CD14-positive monocyte (primary cell): Measurements from ENCODE around the gene FGF5. TPM values are rescaled to one million over a fixed set of nuclear protein-coding genes. Genes with fewer than 3 reads are reported as not detected.
A peak's percentile ranks its signal among the peaks of the same experiment; 100 is the strongest.

Source experiments
- DNase-seq, 3 donors: peaks; one replicate each; pipeline ENCODE4 v3.0.0-alpha.2; 2011 to 2022
- H2AFZ ChIP-seq: 2 replicates; pipeline ENCODE4 v1.6.0; 2012; ENCODE audit warnings: mild to moderate bottlenecking, low read depth, low read length, inconsistent platforms; ENCODE audit not compliant: insufficient read depth, poor library complexity, severe bottlenecking
- H3K27ac ChIP-seq, 2 donors: 1 replicate in 1 of 2; 2 replicates in 1 of 2; pipeline ENCODE4 v1.5.1; 2012 to 2013; ENCODE audit warnings: low read length in 2 of 2, control low read depth in 1 of 2, inconsistent platforms in 1 of 2, low read depth in 1 of 2, mild to moderate bottlenecking in 1 of 2
- H3K27me3 ChIP-seq, 2 donors: one replicate each; pipeline versions ENCODE4 v1.6.0 to v1.6.1; 2011 to 2013; ENCODE audit warnings: low read length in 2 of 2; ENCODE audit not compliant: control insufficient read depth in 2 of 2, insufficient read depth in 2 of 2
- H3K36me3 ChIP-seq, 2 donors: replicated peaks in 1 of 2; 1 replicate in 1 of 2; 2 replicates in 1 of 2; pipeline versions ENCODE4 v1.5.1 to v1.6.1; 2012 to 2013; ENCODE audit warnings: low read length in 2 of 2, control low read depth in 1 of 2, inconsistent platforms in 1 of 2, mild to moderate bottlenecking in 1 of 2; ENCODE audit not compliant: insufficient read depth in 2 of 2, control insufficient read depth in 1 of 2
- H3K4me1 ChIP-seq, 2 donors: 1 replicate in 1 of 2; 2 replicates in 1 of 2; pipeline versions ENCODE4 v1.5.1 to v1.6.1; 2012 to 2013; ENCODE audit warnings: low read length in 2 of 2, control low read depth in 1 of 2, inconsistent platforms in 1 of 2, mild to moderate bottlenecking in 1 of 2, moderate library complexity in 1 of 2; ENCODE audit not compliant: insufficient read depth in 2 of 2, control insufficient read depth in 1 of 2
- H3K4me2 ChIP-seq: replicated peaks from 2 replicates; pipeline ENCODE3; 2012; ENCODE audit warnings: low read length, moderate library complexity, mild to moderate bottlenecking; ENCODE audit not compliant: poor library complexity, severe bottlenecking; ENCODE audit errors: extremely low read depth
- H3K4me3 ChIP-seq, 3 experiments: fragments of 200-600 bp in 1 of 3; sonication (generic) in 1 of 3; replicated peaks in 1 of 3; 1 replicate in 2 of 3; 2 replicates in 1 of 3; pipeline ENCODE4 v1.5.1; 2011 to 2013; ENCODE audit warnings: low read length in 3 of 3, mild to moderate bottlenecking in 3 of 3, control low read depth in 2 of 3, low read depth in 2 of 3, inconsistent platforms in 1 of 3, moderate library complexity in 1 of 3
- H3K79me2 ChIP-seq: 2 replicates; pipeline ENCODE4 v1.6.0; 2012; ENCODE audit warnings: mild to moderate bottlenecking, control low read depth, inconsistent platforms, low read length, moderate library complexity; ENCODE audit not compliant: insufficient read depth
- H3K9ac ChIP-seq: 2 replicates; pipeline ENCODE4 v1.6.0; 2017; ENCODE audit warnings: low read length, mild to moderate bottlenecking; ENCODE audit not compliant: insufficient read depth, poor library complexity, severe bottlenecking
- H3K9me3 ChIP-seq, 2 donors: replicated peaks in 1 of 2; 1 replicate in 1 of 2; 2 replicates in 1 of 2; pipeline versions ENCODE4 v1.5.1 to v1.6.1; 2012 to 2013; ENCODE audit warnings: low read length in 2 of 2, control low read depth in 1 of 2; ENCODE audit not compliant: control insufficient read depth in 1 of 2, insufficient read depth in 1 of 2
- H4K20me1 ChIP-seq: 2 replicates; pipeline ENCODE4 v1.6.0; 2012; ENCODE audit warnings: mild to moderate bottlenecking, low read length, control low read depth, moderate library complexity; ENCODE audit not compliant: insufficient read depth
- H3K27ac Mint-ChIP-seq, 7 donors: one replicate each; pipeline ENCODE4 v1.8.0; 2020; ENCODE audit warnings: mild to moderate bottlenecking in 7 of 7, mixed read lengths in 7 of 7, moderate library complexity in 6 of 7, inconsistent platforms in 2 of 7
- H3K27me3 Mint-ChIP-seq, 3 donors: one replicate each; pipeline ENCODE4 v1.8.0; 2021 to 2022; ENCODE audit warnings: low read depth in 3 of 3, mild to moderate bottlenecking in 3 of 3, mixed read lengths in 3 of 3, moderate library complexity in 3 of 3, inconsistent platforms in 1 of 3
- H3K36me3 Mint-ChIP-seq, 2 donors: one replicate each; pipeline ENCODE4 v1.8.0; 2020; ENCODE audit warnings: mixed read lengths in 2 of 2, inconsistent platforms in 1 of 2, mild to moderate bottlenecking in 1 of 2
- H3K4me1 Mint-ChIP-seq: one replicate; pipeline ENCODE4 v1.8.0; 2020; ENCODE audit warnings: mild to moderate bottlenecking, mixed read lengths
- H3K4me3 Mint-ChIP-seq, 2 donors: one replicate each; pipeline ENCODE4 v1.8.0; 2020; ENCODE audit warnings: mild to moderate bottlenecking in 2 of 2, mixed read lengths in 2 of 2, moderate library complexity in 1 of 2
- H3K9me3 Mint-ChIP-seq, 7 donors: one replicate each; pipeline ENCODE4 v1.8.0; 2020 to 2022; ENCODE audit warnings: mixed read lengths in 7 of 7, mild to moderate bottlenecking in 6 of 7, moderate library complexity in 6 of 7, inconsistent platforms in 2 of 7
- WGBS: methylation state at CpG from one replicate; pipeline ENCODE4 v1.1.5; 2013; ENCODE audit warnings: missing lambda C conversion rate; ENCODE audit not compliant: insufficient coverage; 5-methylcytosine and 5-hydroxymethylcytosine counted together
- intact Hi-C, 2 donors: fragments of 100-400 bp; cut with micrococcal nuclease; formaldehyde crosslinking; loops; one replicate each; pipeline versions ENCODE4 v1.15.0 to v1.15.1; 2023
- polyA plus RNA-seq, 3 donors: library from polyadenylated mRNA; depleted of rRNA in 1 of 3; unstranded in 2 of 3; stranded (reverse) in 1 of 3; fragments of 300-500 nt in 2 of 3; fragments of >200 nt in 1 of 3; fragmentation: Illumina TruSeq in 2 of 3; gene quantifications; 1 replicate in 2 of 3; 2 replicates in 1 of 3; pipeline ENCODE4 v1.2.3, GENCODE V29; 2012 to 2021
- TF ChIP-seq, protein P1 (sequence below): fragments of 200-600 bp; IDR thresholded peaks from one replicate; pipeline ENCODE4 v1.8.0; 2022; ENCODE audit warnings: antibody characterized with exemption, mild to moderate bottlenecking

The FGF5 gene
- polyA plus RNA-seq, 3 donors, result not detected

DNA sequence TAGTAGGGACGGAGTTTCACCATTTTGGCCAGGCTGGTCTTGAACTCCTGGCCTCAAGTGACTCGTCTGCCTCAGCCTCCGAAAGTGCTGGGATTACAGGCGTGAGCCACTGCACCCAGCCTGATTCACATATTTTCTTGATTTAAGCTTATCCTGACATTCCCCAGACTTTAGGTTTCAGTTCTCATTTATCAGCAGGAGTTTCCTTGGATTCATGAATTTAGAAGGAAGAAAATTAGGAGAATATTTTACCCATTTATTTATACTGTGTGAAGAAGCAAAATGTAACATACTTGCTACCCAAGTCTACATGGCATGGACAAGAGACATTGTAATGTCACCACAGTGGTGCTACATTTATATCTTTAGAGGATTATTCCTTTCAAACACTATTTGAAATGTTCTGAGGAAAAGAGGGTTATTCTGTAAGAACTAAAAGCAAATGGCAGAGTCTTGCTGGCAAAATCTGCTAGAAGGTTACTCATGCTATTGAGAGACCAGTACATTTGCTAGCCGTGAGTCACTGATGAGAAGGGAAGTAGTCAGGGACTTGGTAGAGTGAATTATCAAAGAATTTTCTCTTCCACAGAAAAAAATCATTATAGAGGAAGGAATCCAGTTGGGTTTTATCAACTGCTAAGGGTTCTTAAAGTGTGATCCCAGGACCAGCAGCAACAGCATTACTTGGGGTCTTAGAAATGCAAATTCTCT lies 43.0 kb downstream of the FGF5 start:
- Mint-ChIP-seq H3K4me3 (no peak overlapping the region), H3K27ac (no peak overlapping the region), H3K9me3 (peaks cover 0 to 2% (median 0%) of the 10 kb centered on the region in 7 donors), H3K27me3 (peaks cover 3 to 25% (median 11%) of the 10 kb centered on the region in 3 donors), H3K4me1 (peaks cover 6% of the 10 kb centered on the region), H3K36me3 (no peaks in the 10 kb centered on the region)
- H3K27me3 ChIP-seq, result peaks cover 2 to 6% of the 10 kb centered on the region in 2 donors
- no peak overlapping the region for H3K4me2 ChIP-seq
- H3K4me3 ChIP-seq, result no peak overlapping the region
- no peaks in the 10 kb centered on the region for H3K9me3 ChIP-seq
- TF ChIP-seq, protein P1, sequence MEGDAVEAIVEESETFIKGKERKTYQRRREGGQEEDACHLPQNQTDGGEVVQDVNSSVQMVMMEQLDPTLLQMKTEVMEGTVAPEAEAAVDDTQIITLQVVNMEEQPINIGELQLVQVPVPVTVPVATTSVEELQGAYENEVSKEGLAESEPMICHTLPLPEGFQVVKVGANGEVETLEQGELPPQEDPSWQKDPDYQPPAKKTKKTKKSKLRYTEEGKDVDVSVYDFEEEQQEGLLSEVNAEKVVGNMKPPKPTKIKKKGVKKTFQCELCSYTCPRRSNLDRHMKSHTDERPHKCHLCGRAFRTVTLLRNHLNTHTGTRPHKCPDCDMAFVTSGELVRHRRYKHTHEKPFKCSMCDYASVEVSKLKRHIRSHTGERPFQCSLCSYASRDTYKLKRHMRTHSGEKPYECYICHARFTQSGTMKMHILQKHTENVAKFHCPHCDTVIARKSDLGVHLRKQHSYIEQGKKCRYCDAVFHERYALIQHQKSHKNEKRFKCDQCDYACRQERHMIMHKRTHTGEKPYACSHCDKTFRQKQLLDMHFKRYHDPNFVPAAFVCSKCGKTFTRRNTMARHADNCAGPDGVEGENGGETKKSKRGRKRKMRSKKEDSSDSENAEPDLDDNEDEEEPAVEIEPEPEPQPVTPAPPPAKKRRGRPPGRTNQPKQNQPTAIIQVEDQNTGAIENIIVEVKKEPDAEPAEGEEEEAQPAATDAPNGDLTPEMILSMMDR, result no peak
- no peak overlapping the region for H3K27ac ChIP-seq
- intact Hi-C loops, result no loop called here
- WGBS, result 86% methylated on average over 2 of the region's 5 CpGs
- DNase-seq, result peak in 2 of 3 donors; percentile 1 to 29
- peaks cover 0 to 6% of the 10 kb centered on the region in 2 donors for H3K4me1 ChIP-seq
- no peak overlapping the region for H3K9ac ChIP-seq
- no peaks in the 10 kb centered on the region for H3K79me2 ChIP-seq
- no peak overlapping the region for H2AFZ ChIP-seq
- H4K20me1 ChIP-seq, result no peaks in the 10 kb centered on the region
- H3K36me3 ChIP-seq, result no peaks in the 10 kb centered on the region

DNA sequence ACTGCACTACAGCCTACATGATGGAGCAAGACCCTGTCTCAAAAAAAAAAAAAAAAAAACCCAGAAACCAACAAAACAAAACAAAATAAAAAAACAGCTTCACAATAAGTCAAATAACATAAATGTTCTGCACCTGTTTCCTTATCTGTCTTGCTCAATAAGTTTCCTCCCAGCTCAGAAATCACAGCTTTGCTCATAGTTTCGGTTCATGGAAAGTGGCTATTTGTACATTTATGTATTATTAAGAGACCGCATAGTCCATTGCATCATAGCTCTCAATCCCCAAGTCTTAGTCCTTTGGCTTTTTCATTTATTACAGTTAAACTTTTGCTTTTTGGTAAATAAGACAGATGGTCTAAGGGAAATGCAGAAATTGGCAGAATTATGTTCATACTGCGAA lies 44.7 kb downstream of the FGF5 start:
- TF ChIP-seq, protein P1, result no peak
- Histone ChIP-seq H3K4me1 (peaks cover 0 to 6% of the 10 kb centered on the region in 2 donors), H3K36me3 (no peaks in the 10 kb centered on the region), H3K9me3 (no peaks in the 10 kb centered on the region), H3K27me3 (peaks cover 2 to 6% of the 10 kb centered on the region in 2 donors), H4K20me1 (no peaks in the 10 kb centered on the region), H3K4me3 (no peak overlapping the region), H3K9ac (no peak overlapping the region), H3K79me2 (no peaks in the 10 kb centered on the region), H2AFZ (no peak overlapping the region), H3K4me2 (no peak overlapping the region), H3K27ac (no peak overlapping the region)
- peak overlapping the region in 1 of 7 donors; percentile 41 for H3K27ac Mint-ChIP-seq
- H3K9me3 Mint-ChIP-seq, result peaks cover 0 to 2% (median 0%) of the 10 kb centered on the region in 7 donors
- no peaks in the 10 kb centered on the region for H3K36me3 Mint-ChIP-seq
- DNase-seq, result peak in 2 of 3 donors; percentile 4 to 43
- H3K4me1 Mint-ChIP-seq, result peaks cover 6% of the 10 kb centered on the region
- peaks cover 3 to 21% (median 10%) of the 10 kb centered on the region in 3 donors for H3K27me3 Mint-ChIP-seq
- WGBS, result no CpG with 5 or more reads among the region's 3 CpGs
- intact Hi-C loops, result no loop called here
- H3K4me3 Mint-ChIP-seq, result no peak overlapping the region
